ENCODE results near the gene TGFBR2.

DNA sequence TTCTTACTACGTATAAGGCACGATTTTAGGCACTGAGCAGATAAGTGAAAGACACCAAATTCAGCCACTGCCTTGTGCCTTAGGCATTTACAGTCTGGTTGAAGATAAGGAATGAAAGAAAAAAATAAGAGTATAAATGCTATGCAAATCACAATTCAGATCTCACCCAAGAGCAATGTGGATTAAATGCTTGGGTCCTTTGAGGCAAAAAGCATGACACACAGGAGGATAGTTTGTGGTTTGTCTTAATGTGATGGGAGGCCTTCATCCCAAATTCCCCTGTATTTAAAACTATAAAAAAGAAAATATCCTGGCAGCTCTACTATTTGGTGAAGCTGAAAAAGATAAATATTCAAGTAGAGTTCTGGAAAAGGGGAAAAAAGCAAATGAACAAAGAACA, 79.8 kb downstream of the TGFBR2 start:
- TF ChIP-seq, protein P1, sequence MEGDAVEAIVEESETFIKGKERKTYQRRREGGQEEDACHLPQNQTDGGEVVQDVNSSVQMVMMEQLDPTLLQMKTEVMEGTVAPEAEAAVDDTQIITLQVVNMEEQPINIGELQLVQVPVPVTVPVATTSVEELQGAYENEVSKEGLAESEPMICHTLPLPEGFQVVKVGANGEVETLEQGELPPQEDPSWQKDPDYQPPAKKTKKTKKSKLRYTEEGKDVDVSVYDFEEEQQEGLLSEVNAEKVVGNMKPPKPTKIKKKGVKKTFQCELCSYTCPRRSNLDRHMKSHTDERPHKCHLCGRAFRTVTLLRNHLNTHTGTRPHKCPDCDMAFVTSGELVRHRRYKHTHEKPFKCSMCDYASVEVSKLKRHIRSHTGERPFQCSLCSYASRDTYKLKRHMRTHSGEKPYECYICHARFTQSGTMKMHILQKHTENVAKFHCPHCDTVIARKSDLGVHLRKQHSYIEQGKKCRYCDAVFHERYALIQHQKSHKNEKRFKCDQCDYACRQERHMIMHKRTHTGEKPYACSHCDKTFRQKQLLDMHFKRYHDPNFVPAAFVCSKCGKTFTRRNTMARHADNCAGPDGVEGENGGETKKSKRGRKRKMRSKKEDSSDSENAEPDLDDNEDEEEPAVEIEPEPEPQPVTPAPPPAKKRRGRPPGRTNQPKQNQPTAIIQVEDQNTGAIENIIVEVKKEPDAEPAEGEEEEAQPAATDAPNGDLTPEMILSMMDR (IDR thresholded peaks at IDR 0.05): no peak
- no peak for TF ChIP-seq POLR2A (IDR thresholded peaks at IDR 0.05)
